ENCODE data around the gene PLXND1. TPM values are rescaled to one million over a fixed set of nuclear protein-coding genes. Genes with fewer than 3 reads are reported as not detected.

PLXND1 gene
- polyA plus RNA-seq, 1 donor from 2014 or later: 0.05 TPM

GRCh38 chr3:129534428-129535027 is 71.9 kb downstream of the PLXND1 start:
- Histone ChIP-seq H3K9ac (ENCODE audit: low read length) (no peak overlapping the region), H3F3A (ENCODE audit: insufficient read depth, low read length, poor library complexity, severe bottlenecking) (no peaks in the 10 kb centered on the region), H3K27me3 (ENCODE audit: insufficient read depth, low read depth, low read length) (no peaks in the 10 kb centered on the region), H3K27ac (ENCODE audit: low read length) (no peak overlapping the region), H3K79me2 (replicated peaks; ENCODE audit: insufficient read depth, low read length) (no peaks in the 10 kb centered on the region), H3K4me3 (ENCODE audit: low read length) (no peak overlapping the region), H4K20me1 (ENCODE audit: insufficient read depth) (no peaks in the 10 kb centered on the region), H3K9me2 (ENCODE audit: insufficient read depth, low read length) (no peaks in the 10 kb centered on the region), H3K36me3 (ENCODE audit: insufficient read depth, low read length) (no peaks in the 10 kb centered on the region), H3K4me2 (ENCODE audit: low read length) (no peak overlapping the region), H2AFZ (ENCODE audit: low read depth, low read length) (no peak overlapping the region), H3K9me3 (ENCODE audit: low read length) (no peaks in the 10 kb centered on the region)
- TF ChIP-seq POLR2AphosphoS5 (IDR thresholded peaks at IDR 0.05) (no peak), EZH2 (IDR thresholded peaks at IDR 0.05; ENCODE audit: borderline replicate concordance, insufficient read depth, low read length, poor library complexity, severe bottlenecking) (no peak)

GRCh38 chr3:129533406-129533805 is 73.1 kb downstream of the PLXND1 start:
- Histone ChIP-seq H3K9me3 (ENCODE audit: low read length) (no peaks in the 10 kb centered on the region), H3K27ac (ENCODE audit: low read length) (no peak overlapping the region), H3K9ac (ENCODE audit: low read length) (no peak overlapping the region), H3K36me3 (ENCODE audit: insufficient read depth, low read length) (no peaks in the 10 kb centered on the region), H3K79me2 (replicated peaks; ENCODE audit: insufficient read depth, low read length) (no peaks in the 10 kb centered on the region), H2AFZ (ENCODE audit: low read depth, low read length) (no peak overlapping the region), H3K4me2 (ENCODE audit: low read length) (no peak overlapping the region), H3K9me2 (ENCODE audit: insufficient read depth, low read length) (no peaks in the 10 kb centered on the region), H3K27me3 (ENCODE audit: insufficient read depth, low read depth, low read length) (no peaks in the 10 kb centered on the region), H3K4me3 (ENCODE audit: low read length) (no peak overlapping the region), H4K20me1 (ENCODE audit: insufficient read depth) (no peaks in the 10 kb centered on the region), H3F3A (ENCODE audit: insufficient read depth, low read length, poor library complexity, severe bottlenecking) (no peaks in the 10 kb centered on the region)
- TF ChIP-seq EP300 (conservative IDR thresholded peaks at IDR 0.05; ENCODE audit: poor library complexity, severe bottlenecking): no peak
- no peak for TF ChIP-seq POLR2AphosphoS5 (IDR thresholded peaks at IDR 0.05)
- TF ChIP-seq CTCF (IDR thresholded peaks at IDR 0.05; ENCODE audit: poor library complexity, severe bottlenecking): no peak
- no peak for TF ChIP-seq SMC3 (conservative IDR thresholded peaks at IDR 0.05; ENCODE audit: poor library complexity)
- no peak for TF ChIP-seq REST (IDR thresholded peaks at IDR 0.05; ENCODE audit: borderline replicate concordance)
- TF ChIP-seq EZH2 (IDR thresholded peaks at IDR 0.05; ENCODE audit: borderline replicate concordance, insufficient read depth, low read length, poor library complexity, severe bottlenecking): no peak
- no peak for TF ChIP-seq RAD21 (conservative IDR thresholded peaks at IDR 0.05)
- TF ChIP-seq MXI1 (conservative IDR thresholded peaks at IDR 0.05; ENCODE audit: poor library complexity, severe bottlenecking): no peak
- TF ChIP-seq TAF1 (IDR thresholded peaks at IDR 0.05; ENCODE audit: low read depth): no peak
